ENCODE measurements around the gene ALKAL2. TPM values are rescaled to one million over a fixed set of nuclear protein-coding genes. Genes with fewer than 3 reads are reported as not detected.

The ALKAL2 gene
- total and polyA plus RNA-seq, 2 of the 13 experiments (the other 11 are each of a cell fraction or from before 2014, with no cell fraction given): 0.22 to 1.7 TPM

DNA sequence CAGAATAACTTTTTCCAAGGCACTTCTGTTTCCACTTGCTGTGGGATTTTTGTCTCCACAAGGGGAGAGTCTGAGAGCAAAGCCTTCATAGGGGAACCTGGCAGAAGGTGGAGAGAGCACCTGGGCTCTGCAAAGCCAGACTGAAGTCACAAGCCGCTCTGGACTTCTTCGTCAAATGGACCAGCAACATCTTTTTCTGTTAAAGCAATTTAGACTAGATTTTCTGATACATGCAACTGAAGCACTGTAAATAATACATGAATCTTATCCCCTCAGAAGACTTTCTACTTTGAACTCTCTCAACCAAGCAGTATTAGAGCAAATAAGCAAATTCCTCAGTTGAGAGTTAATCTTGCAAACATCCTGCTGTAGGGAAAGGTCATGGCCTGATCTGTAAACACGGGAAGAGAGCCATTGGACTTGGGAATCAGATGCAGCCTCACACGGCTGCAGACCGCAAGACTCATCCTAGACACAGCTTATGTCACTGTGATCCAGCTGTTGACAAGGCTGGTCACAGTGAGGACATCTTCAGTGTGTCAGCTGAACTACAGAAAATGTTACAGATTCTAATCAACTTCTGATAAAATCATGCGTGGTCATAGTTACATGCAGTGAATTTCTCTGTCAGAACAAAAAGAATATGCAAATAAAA lies 27.3 kb downstream of the ALKAL2 start (continued):
- TF ChIP-seq SP1 (IDR thresholded peaks at IDR 0.05) (no peak), SP1 (CRISPR knock-in tag; IDR thresholded peaks at IDR 0.05) (peak; percentile 63), BORCS8-MEF2B (CRISPR knock-in tag; IDR thresholded peaks at IDR 0.05) (peak; percentile 93; the same call in 1 of the 2 replicates), ZNF782 (CRISPR knock-in tag; IDR thresholded peaks at IDR 0.05; ENCODE audit: borderline replicate concordance) (no peak), NFRKB (IDR thresholded peaks at IDR 0.05) (no peak), ZNF552 (CRISPR knock-in tag; IDR thresholded peaks at IDR 0.05; ENCODE audit: borderline replicate concordance) (no peak), SSRP1 (CRISPR knock-in tag; IDR thresholded peaks at IDR 0.05) (peak; percentile 78; the same call in 1 of the 2 replicates), ZNF256 (CRISPR knock-in tag; conservative IDR thresholded peaks at IDR 0.05) (no peak), MTF1 (CRISPR knock-in tag; IDR thresholded peaks at IDR 0.05) (no peak), TGIF2 (CRISPR knock-in tag; IDR thresholded peaks at IDR 0.05) (peak; percentile 99), PHF21A (CRISPR knock-in tag; IDR thresholded peaks at IDR 0.05) (peak; percentile 99), ZMAT3 (CRISPR knock-in tag; conservative IDR thresholded peaks at IDR 0.05) (peak; percentile 99), CAMTA2 (CRISPR knock-in tag; IDR thresholded peaks at IDR 0.05; ENCODE audit: borderline replicate concordance) (no peak), TOE1 (CRISPR knock-in tag; IDR thresholded peaks at IDR 0.05) (peak; percentile 98)
- TF ChIP-seq, protein P1, sequence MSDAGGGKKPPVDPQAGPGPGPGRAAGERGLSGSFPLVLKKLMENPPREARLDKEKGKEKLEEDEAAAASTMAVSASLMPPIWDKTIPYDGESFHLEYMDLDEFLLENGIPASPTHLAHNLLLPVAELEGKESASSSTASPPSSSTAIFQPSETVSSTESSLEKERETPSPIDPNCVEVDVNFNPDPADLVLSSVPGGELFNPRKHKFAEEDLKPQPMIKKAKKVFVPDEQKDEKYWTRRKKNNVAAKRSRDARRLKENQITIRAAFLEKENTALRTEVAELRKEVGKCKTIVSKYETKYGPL (CRISPR knock-in tag; IDR thresholded peaks at IDR 0.05): no peak; the same call in 1 of the 2 replicates
- TF ChIP-seq, protein P2, sequence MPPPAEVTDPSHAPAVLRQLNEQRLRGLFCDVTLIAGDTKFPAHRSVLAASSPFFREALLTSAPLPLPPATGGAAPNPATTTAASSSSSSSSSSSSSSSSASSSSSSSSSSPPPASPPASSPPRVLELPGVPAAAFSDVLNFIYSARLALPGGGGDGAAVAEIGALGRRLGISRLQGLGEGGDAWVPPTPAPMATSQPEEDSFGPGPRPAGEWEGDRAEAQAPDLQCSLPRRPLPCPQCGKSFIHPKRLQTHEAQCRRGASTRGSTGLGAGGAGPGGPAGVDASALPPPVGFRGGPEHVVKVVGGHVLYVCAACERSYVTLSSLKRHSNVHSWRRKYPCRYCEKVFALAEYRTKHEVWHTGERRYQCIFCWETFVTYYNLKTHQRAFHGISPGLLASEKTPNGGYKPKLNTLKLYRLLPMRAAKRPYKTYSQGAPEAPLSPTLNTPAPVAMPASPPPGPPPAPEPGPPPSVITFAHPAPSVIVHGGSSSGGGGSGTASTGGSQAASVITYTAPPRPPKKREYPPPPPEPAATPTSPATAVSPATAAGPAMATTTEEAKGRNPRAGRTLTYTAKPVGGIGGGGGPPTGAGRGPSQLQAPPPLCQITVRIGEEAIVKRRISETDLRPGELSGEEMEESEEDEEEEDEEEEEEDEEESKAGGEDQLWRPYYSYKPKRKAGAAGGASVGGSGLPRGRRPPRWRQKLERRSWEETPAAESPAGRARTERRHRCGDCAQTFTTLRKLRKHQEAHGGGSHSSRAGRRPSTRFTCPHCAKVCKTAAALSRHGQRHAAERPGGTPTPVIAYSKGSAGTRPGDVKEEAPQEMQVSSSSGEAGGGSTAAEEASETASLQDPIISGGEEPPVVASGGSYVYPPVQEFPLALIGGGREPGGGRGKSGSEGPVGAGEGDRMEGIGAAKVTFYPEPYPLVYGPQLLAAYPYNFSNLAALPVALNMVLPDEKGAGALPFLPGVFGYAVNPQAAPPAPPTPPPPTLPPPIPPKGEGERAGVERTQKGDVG (CRISPR knock-in tag; IDR thresholded peaks at IDR 0.05; ENCODE audit: borderline replicate concordance): peak; percentile 98
- TF ChIP-seq, protein P3, sequence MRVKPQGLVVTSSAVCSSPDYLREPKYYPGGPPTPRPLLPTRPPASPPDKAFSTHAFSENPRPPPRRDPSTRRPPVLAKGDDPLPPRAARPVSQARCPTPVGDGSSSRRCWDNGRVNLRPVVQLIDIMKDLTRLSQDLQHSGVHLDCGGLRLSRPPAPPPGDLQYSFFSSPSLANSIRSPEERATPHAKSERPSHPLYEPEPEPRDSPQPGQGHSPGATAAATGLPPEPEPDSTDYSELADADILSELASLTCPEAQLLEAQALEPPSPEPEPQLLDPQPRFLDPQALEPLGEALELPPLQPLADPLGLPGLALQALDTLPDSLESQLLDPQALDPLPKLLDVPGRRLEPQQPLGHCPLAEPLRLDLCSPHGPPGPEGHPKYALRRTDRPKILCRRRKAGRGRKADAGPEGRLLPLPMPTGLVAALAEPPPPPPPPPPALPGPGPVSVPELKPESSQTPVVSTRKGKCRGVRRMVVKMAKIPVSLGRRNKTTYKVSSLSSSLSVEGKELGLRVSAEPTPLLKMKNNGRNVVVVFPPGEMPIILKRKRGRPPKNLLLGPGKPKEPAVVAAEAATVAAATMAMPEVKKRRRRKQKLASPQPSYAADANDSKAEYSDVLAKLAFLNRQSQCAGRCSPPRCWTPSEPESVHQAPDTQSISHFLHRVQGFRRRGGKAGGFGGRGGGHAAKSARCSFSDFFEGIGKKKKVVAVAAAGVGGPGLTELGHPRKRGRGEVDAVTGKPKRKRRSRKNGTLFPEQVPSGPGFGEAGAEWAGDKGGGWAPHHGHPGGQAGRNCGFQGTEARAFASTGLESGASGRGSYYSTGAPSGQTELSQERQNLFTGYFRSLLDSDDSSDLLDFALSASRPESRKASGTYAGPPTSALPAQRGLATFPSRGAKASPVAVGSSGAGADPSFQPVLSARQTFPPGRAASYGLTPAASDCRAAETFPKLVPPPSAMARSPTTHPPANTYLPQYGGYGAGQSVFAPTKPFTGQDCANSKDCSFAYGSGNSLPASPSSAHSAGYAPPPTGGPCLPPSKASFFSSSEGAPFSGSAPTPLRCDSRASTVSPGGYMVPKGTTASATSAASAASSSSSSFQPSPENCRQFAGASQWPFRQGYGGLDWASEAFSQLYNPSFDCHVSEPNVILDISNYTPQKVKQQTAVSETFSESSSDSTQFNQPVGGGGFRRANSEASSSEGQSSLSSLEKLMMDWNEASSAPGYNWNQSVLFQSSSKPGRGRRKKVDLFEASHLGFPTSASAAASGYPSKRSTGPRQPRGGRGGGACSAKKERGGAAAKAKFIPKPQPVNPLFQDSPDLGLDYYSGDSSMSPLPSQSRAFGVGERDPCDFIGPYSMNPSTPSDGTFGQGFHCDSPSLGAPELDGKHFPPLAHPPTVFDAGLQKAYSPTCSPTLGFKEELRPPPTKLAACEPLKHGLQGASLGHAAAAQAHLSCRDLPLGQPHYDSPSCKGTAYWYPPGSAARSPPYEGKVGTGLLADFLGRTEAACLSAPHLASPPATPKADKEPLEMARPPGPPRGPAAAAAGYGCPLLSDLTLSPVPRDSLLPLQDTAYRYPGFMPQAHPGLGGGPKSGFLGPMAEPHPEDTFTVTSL (CRISPR knock-in tag; IDR thresholded peaks at IDR 0.05; ENCODE audit: borderline replicate concordance): peak; percentile 100
- TF ChIP-seq, protein P4, sequence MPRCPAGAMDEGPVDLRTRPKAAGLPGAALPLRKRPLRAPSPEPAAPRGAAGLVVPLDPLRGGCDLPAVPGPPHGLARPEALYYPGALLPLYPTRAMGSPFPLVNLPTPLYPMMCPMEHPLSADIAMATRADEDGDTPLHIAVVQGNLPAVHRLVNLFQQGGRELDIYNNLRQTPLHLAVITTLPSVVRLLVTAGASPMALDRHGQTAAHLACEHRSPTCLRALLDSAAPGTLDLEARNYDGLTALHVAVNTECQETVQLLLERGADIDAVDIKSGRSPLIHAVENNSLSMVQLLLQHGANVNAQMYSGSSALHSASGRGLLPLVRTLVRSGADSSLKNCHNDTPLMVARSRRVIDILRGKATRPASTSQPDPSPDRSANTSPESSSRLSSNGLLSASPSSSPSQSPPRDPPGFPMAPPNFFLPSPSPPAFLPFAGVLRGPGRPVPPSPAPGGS (CRISPR knock-in tag; IDR thresholded peaks at IDR 0.05): peak; percentile 79; the same call in 1 of the 2 replicates

All from HepG2 (cell line).